Activated naive CD4-positive, alpha-beta T cell treated with anti-CD3 and anti-CD28 coated beads, Interleukin-2, amount 50 U/mL, for 24 hours (primary cell): ENCODE measurements around the gene VWA3A.
"Not testable (repeated sequence)": the region's sequence is repeated elsewhere in the genome, so short reads cannot be mapped to it uniquely, and the experiment has no call there.

Experiments used
- H3K27ac Mint-ChIP-seq: one replicate; pipeline ENCODE4 v1.8.0; 2021; ENCODE audit warnings: mild to moderate bottlenecking, mixed read lengths
- H3K27me3 Mint-ChIP-seq: one replicate; pipeline ENCODE4 v1.8.0; 2021; ENCODE audit warnings: mixed read lengths
- H3K36me3 Mint-ChIP-seq: one replicate; pipeline ENCODE4 v1.8.0; 2021; ENCODE audit warnings: mixed read lengths
- H3K4me1 Mint-ChIP-seq: one replicate; pipeline ENCODE4 v1.8.0; 2021; ENCODE audit warnings: mixed read lengths
- H3K4me3 Mint-ChIP-seq: one replicate; pipeline ENCODE4 v1.8.0; 2021; ENCODE audit warnings: mild to moderate bottlenecking, mixed read lengths
- H3K9me3 Mint-ChIP-seq: one replicate; pipeline ENCODE4 v1.8.0; 2021; ENCODE audit warnings: mixed read lengths

The VWA3A gene

GRCh38 chr16:22116095-22116700, 23.9 kb downstream of the VWA3A start:
- H3K36me3 Mint-ChIP-seq, result no peaks in the 10 kb centered on the region
- no peaks in the 10 kb centered on the region for H3K4me1 Mint-ChIP-seq
- no peak overlapping the region for H3K4me3 Mint-ChIP-seq
- H3K9me3 Mint-ChIP-seq, result no peaks in the 10 kb centered on the region
- no peak overlapping the region for H3K27ac Mint-ChIP-seq
- H3K27me3 Mint-ChIP-seq, result no peaks in the 10 kb centered on the region

- Mint-ChIP-seq H3K4me3 (no peak overlapping the region), H3K27ac (no peak overlapping the region), H3K4me1 (no peaks in the 10 kb centered on the region), H3K9me3 (no peaks in the 10 kb centered on the region), H3K27me3 (no peaks in the 10 kb centered on the region), H3K36me3 (no peaks in the 10 kb centered on the region)
These were observed 25.3 kb downstream of the VWA3A start for GRCh38 chr16:22117609-22118008.

GRCh38 chr16:22120440-22120839, 28.1 kb downstream of the VWA3A start:
- no peaks in the 10 kb centered on the region for H3K4me1 Mint-ChIP-seq
- no peak overlapping the region for H3K4me3 Mint-ChIP-seq
- no peaks in the 10 kb centered on the region for H3K36me3 Mint-ChIP-seq
- H3K27me3 Mint-ChIP-seq, result no peaks in the 10 kb centered on the region
- no peak overlapping the region for H3K27ac Mint-ChIP-seq
- H3K9me3 Mint-ChIP-seq, result no peaks in the 10 kb centered on the region

- no peak overlapping the region for H3K4me3 Mint-ChIP-seq
- H3K27me3 Mint-ChIP-seq, result no peaks in the 10 kb centered on the region
- H3K36me3 Mint-ChIP-seq, result no peaks in the 10 kb centered on the region
- no peak overlapping the region for H3K27ac Mint-ChIP-seq
- no peaks in the 10 kb centered on the region for H3K4me1 Mint-ChIP-seq
- no peaks in the 10 kb centered on the region for H3K9me3 Mint-ChIP-seq
These were observed 29.9 kb downstream of the VWA3A start for GRCh38 chr16:22122239-22122638.

GRCh38 chr16:22123146-22123545, 30.8 kb downstream of the VWA3A start:
- H3K4me1 Mint-ChIP-seq, result no peaks in the 10 kb centered on the region
- H3K27me3 Mint-ChIP-seq, result no peaks in the 10 kb centered on the region
- H3K27ac Mint-ChIP-seq, result no peak overlapping the region
- no peaks in the 10 kb centered on the region for H3K36me3 Mint-ChIP-seq
- no peak overlapping the region for H3K4me3 Mint-ChIP-seq
- no peaks in the 10 kb centered on the region for H3K9me3 Mint-ChIP-seq

- Mint-ChIP-seq H3K36me3 (no peaks in the 10 kb centered on the region), H3K27me3 (no peaks in the 10 kb centered on the region), H3K4me1 (no peaks in the 10 kb centered on the region), H3K4me3 (no peak overlapping the region), H3K9me3 (no peaks in the 10 kb centered on the region), H3K27ac (no peak overlapping the region)
These were observed 31.6 kb downstream of the VWA3A start for GRCh38 chr16:22123759-22124490.

GRCh38 chr16:22124583-22125284, 32.4 kb downstream of the VWA3A start:
- no peak overlapping the region for H3K27ac Mint-ChIP-seq
- H3K36me3 Mint-ChIP-seq, result no peaks in the 10 kb centered on the region
- no peaks in the 10 kb centered on the region for H3K4me1 Mint-ChIP-seq
- no peaks in the 10 kb centered on the region for H3K9me3 Mint-ChIP-seq
- no peaks in the 10 kb centered on the region for H3K27me3 Mint-ChIP-seq
- no peak overlapping the region for H3K4me3 Mint-ChIP-seq

GRCh38 chr16:22126037-22126558, 33.8 kb downstream of the VWA3A start:
- H3K27ac Mint-ChIP-seq, result no peak overlapping the region
- H3K9me3 Mint-ChIP-seq, result no peaks in the 10 kb centered on the region
- H3K27me3 Mint-ChIP-seq, result no peaks in the 10 kb centered on the region
- H3K4me3 Mint-ChIP-seq, result no peak overlapping the region
- H3K36me3 Mint-ChIP-seq, result no peaks in the 10 kb centered on the region
- no peaks in the 10 kb centered on the region for H3K4me1 Mint-ChIP-seq

GRCh38 chr16:22128537-22128936, 36.2 kb downstream of the VWA3A start:
- not testable (repeated sequence) for H3K4me1 Mint-ChIP-seq, H3K9me3 Mint-ChIP-seq, H3K4me3 Mint-ChIP-seq, H3K27ac Mint-ChIP-seq, H3K36me3 Mint-ChIP-seq, H3K27me3 Mint-ChIP-seq

GRCh38 chr16:22130528-22130927, 38.2 kb downstream of the VWA3A start:
- no peak overlapping the region for H3K27ac Mint-ChIP-seq
- no peaks in the 10 kb centered on the region for H3K4me1 Mint-ChIP-seq
- H3K4me3 Mint-ChIP-seq, result no peak overlapping the region
- no peaks in the 10 kb centered on the region for H3K9me3 Mint-ChIP-seq
- H3K36me3 Mint-ChIP-seq, result no peaks in the 10 kb centered on the region
- H3K27me3 Mint-ChIP-seq, result no peaks in the 10 kb centered on the region

- H3K36me3 Mint-ChIP-seq, result no peaks in the 10 kb centered on the region
These were observed 40.5 kb downstream of the VWA3A start for GRCh38 chr16:22132801-22133200.

GRCh38 chr16:22138482-22138881, 46.1 kb downstream of the VWA3A start:
- H3K4me3 Mint-ChIP-seq, result no peak overlapping the region
- H3K4me1 Mint-ChIP-seq, result no peaks in the 10 kb centered on the region
- H3K27ac Mint-ChIP-seq, result no peak overlapping the region
- peaks cover 2% of the 10 kb centered on the region for H3K27me3 Mint-ChIP-seq
- no peaks in the 10 kb centered on the region for H3K36me3 Mint-ChIP-seq
- H3K9me3 Mint-ChIP-seq, result no peaks in the 10 kb centered on the region

More at GRCh38 chr16:22132801-22133200, 40.5 kb downstream of the VWA3A start:
- Mint-ChIP-seq H3K27me3 (no peaks in the 10 kb centered on the region), H3K9me3 (no peaks in the 10 kb centered on the region), H3K4me1 (no peaks in the 10 kb centered on the region), H3K27ac (no peak overlapping the region), H3K4me3 (no peak overlapping the region)

GRCh38 chr16:22139008-22139407, 46.7 kb downstream of the VWA3A start:
- H3K4me3 Mint-ChIP-seq, result no peak overlapping the region
- no peaks in the 10 kb centered on the region for H3K4me1 Mint-ChIP-seq
- no peak overlapping the region for H3K27ac Mint-ChIP-seq
- no peaks in the 10 kb centered on the region for H3K36me3 Mint-ChIP-seq
- peaks cover 2% of the 10 kb centered on the region for H3K27me3 Mint-ChIP-seq
- H3K9me3 Mint-ChIP-seq, result no peaks in the 10 kb centered on the region

GRCh38 chr16:22139732-22140131, 47.4 kb downstream of the VWA3A start:
- no peaks in the 10 kb centered on the region for H3K4me1 Mint-ChIP-seq
- H3K27me3 Mint-ChIP-seq, result peaks cover 2% of the 10 kb centered on the region
- H3K4me3 Mint-ChIP-seq, result no peak overlapping the region
- no peaks in the 10 kb centered on the region for H3K9me3 Mint-ChIP-seq
- no peaks in the 10 kb centered on the region for H3K36me3 Mint-ChIP-seq
- no peak overlapping the region for H3K27ac Mint-ChIP-seq

- H3K4me1 Mint-ChIP-seq, result no peaks in the 10 kb centered on the region
- H3K4me3 Mint-ChIP-seq, result no peak overlapping the region
- peaks cover 2% of the 10 kb centered on the region for H3K27me3 Mint-ChIP-seq
These were observed 49.4 kb downstream of the VWA3A start for GRCh38 chr16:22141767-22142166.

GRCh38 chr16:22144520-22144919, 52.2 kb downstream of the VWA3A start:
- Mint-ChIP-seq H3K4me1 (no peaks in the 10 kb centered on the region), H3K4me3 (no peak overlapping the region), H3K27me3 (peaks cover 2% of the 10 kb centered on the region), H3K9me3 (no peaks in the 10 kb centered on the region), H3K36me3 (no peaks in the 10 kb centered on the region), H3K27ac (no peak overlapping the region)

More at GRCh38 chr16:22141767-22142166, 49.4 kb downstream of the VWA3A start:
- no peaks in the 10 kb centered on the region for H3K9me3 Mint-ChIP-seq
- no peak overlapping the region for H3K27ac Mint-ChIP-seq
- H3K36me3 Mint-ChIP-seq, result no peaks in the 10 kb centered on the region
